Mononuclear cell (primary cell): ENCODE results near the gene NCKAP5L. TPM values are rescaled to one million over a fixed set of nuclear protein-coding genes. Genes with fewer than 3 reads are reported as not detected.

Experiments
- H3K27me3 ChIP-seq: 2 replicates; pipeline ENCODE4 v1.6.0; 2011; ENCODE audit warnings: low read length, control low read depth; ENCODE audit not compliant: insufficient read depth
- H3K4me1 ChIP-seq: 2 replicates; pipeline ENCODE4 v1.5.1; 2011; ENCODE audit warnings: mild to moderate bottlenecking, low read length, control low read depth; ENCODE audit not compliant: insufficient read depth
- H3K4me3 ChIP-seq: 2 replicates; pipeline ENCODE4 v1.5.1; 2011; ENCODE audit warnings: mild to moderate bottlenecking, low read length, moderate library complexity
- H3K9me3 ChIP-seq: 2 replicates; pipeline ENCODE4 v1.5.1; 2011; ENCODE audit warnings: low read depth, mild to moderate bottlenecking, control low read depth, low read length
- total RNA-seq: library from RNA; depleted of rRNA; stranded (reverse); fragments of >200 nt; gene quantifications from one replicate; pipeline ENCODE4 v1.2.3, GENCODE V29; 2012

Gene NCKAP5L
- total RNA-seq, 1 donor, result 13.7 TPM

- Histone ChIP-seq H3K9me3 (no peaks in the 10 kb centered on the region), H3K4me3 (no peak overlapping the region), H3K27me3 (no peaks in the 10 kb centered on the region), H3K4me1 (peaks cover 25% of the 10 kb centered on the region)
Observed at GRCh38 chr12:49764126-49764525, 64.1 kb downstream of the NCKAP5L start.

GRCh38 chr12:49763006-49763591, 65.1 kb downstream of the NCKAP5L start:
- Histone ChIP-seq H3K4me1 (peaks cover 25% of the 10 kb centered on the region), H3K27me3 (no peaks in the 10 kb centered on the region), H3K4me3 (no peak overlapping the region), H3K9me3 (no peaks in the 10 kb centered on the region)

- Histone ChIP-seq H3K9me3 (no peaks in the 10 kb centered on the region), H3K4me3 (no peak overlapping the region), H3K4me1 (peaks cover 25% of the 10 kb centered on the region), H3K27me3 (no peaks in the 10 kb centered on the region)
Observed at GRCh38 chr12:49762468-49762847, 65.8 kb downstream of the NCKAP5L start.

- H3K9me3 ChIP-seq, result no peaks in the 10 kb centered on the region
- H3K27me3 ChIP-seq, result no peaks in the 10 kb centered on the region
- peaks cover 25% of the 10 kb centered on the region for H3K4me1 ChIP-seq
- H3K4me3 ChIP-seq, result no peak overlapping the region
Observed at GRCh38 chr12:49761677-49762467, 66.3 kb downstream of the NCKAP5L start.

- Histone ChIP-seq H3K4me1 (peaks cover 65% of the 10 kb centered on the region), H3K4me3 (no peak overlapping the region), H3K9me3 (no peaks in the 10 kb centered on the region), H3K27me3 (no peaks in the 10 kb centered on the region)
Observed at GRCh38 chr12:49750996-49751393, 77.2 kb downstream of the NCKAP5L start.

- Histone ChIP-seq H3K4me3 (no peak overlapping the region), H3K27me3 (no peaks in the 10 kb centered on the region), H3K4me1 (peaks cover 68% of the 10 kb centered on the region), H3K9me3 (no peaks in the 10 kb centered on the region)
Observed at GRCh38 chr12:49750027-49750995, 77.9 kb downstream of the NCKAP5L start.

GRCh38 chr12:49748800-49749199, 79.4 kb downstream of the NCKAP5L start:
- H3K4me1 ChIP-seq, result peaks cover 75% of the 10 kb centered on the region
- H3K27me3 ChIP-seq, result no peaks in the 10 kb centered on the region
- H3K4me3 ChIP-seq, result no peak overlapping the region
- no peaks in the 10 kb centered on the region for H3K9me3 ChIP-seq

GRCh38 chr12:49748306-49748705, 79.9 kb downstream of the NCKAP5L start:
- Histone ChIP-seq H3K4me1 (peaks cover 75% of the 10 kb centered on the region), H3K27me3 (no peaks in the 10 kb centered on the region), H3K9me3 (no peaks in the 10 kb centered on the region), H3K4me3 (no peak overlapping the region)

- peaks cover 62% of the 10 kb centered on the region for H3K4me1 ChIP-seq
Observed at GRCh38 chr12:49744363-49744885, 83.8 kb downstream of the NCKAP5L start.

GRCh38 chr12:49741882-49742620, 86.2 kb downstream of the NCKAP5L start:
- Histone ChIP-seq H3K4me1 (peaks cover 45% of the 10 kb centered on the region), H3K4me3 (peak overlapping the region; percentile 57), H3K9me3 (no peaks in the 10 kb centered on the region), H3K27me3 (no peaks in the 10 kb centered on the region)

More at GRCh38 chr12:49744363-49744885, 83.8 kb downstream of the NCKAP5L start:
- Histone ChIP-seq H3K4me3 (no peak overlapping the region), H3K27me3 (no peaks in the 10 kb centered on the region), H3K9me3 (no peaks in the 10 kb centered on the region)

Other genes with a start within 250 kb of the NCKAP5L start
- gene FAM186B, start 222.8 kb downstream of the NCKAP5L start, total RNA-seq, result 0.84 TPM
- gene PRPF40B, start 204.9 kb downstream of the NCKAP5L start, total RNA-seq, result 0.84 TPM
- gene FMNL3, start 121.0 kb downstream of the NCKAP5L start, total RNA-seq, result 19.8 TPM
- gene TMBIM6, start 86.9 kb downstream of the NCKAP5L start, total RNA-seq, result 288 TPM
- 4.7 TPM for gene BCDIN3D, start 14.7 kb upstream of the NCKAP5L start, total RNA-seq
- not detected for gene FAIM2, start 75.5 kb upstream of the NCKAP5L start, total RNA-seq
- not detected for gene AQP2, start 122.3 kb upstream of the NCKAP5L start, total RNA-seq
- not detected for gene AQP5, start 133.5 kb upstream of the NCKAP5L start, total RNA-seq
- gene AQP6, start 144.5 kb upstream of the NCKAP5L start, total RNA-seq, result not detected
- 3.7 TPM for gene RACGAP1, start 197.1 kb upstream of the NCKAP5L start, total RNA-seq
- under 0.01 TPM for gene ASIC1, start 229.2 kb upstream of the NCKAP5L start, total RNA-seq